Amniotic stem cell (primary cell): ENCODE measurements around the gene C1orf198.
A peak's percentile ranks its signal among the peaks of the same experiment; 100 is the strongest.

Experiments used
- DNase-seq: peaks from one replicate; lab custom pipeline; 2025; lab: John Stamatoyannopoulos, UW

C1orf198 gene

GRCh38 chr1:230833511-230833910 is 34.8 kb downstream of the C1orf198 start:
- no peak for DNase-seq

- DNase-seq = no peak
Measured at GRCh38 chr1:230832476-230832875, 35.8 kb downstream of the C1orf198 start.

GRCh38 chr1:230831771-230832170 is 36.5 kb downstream of the C1orf198 start:
- DNase-seq = no peak

DNA sequence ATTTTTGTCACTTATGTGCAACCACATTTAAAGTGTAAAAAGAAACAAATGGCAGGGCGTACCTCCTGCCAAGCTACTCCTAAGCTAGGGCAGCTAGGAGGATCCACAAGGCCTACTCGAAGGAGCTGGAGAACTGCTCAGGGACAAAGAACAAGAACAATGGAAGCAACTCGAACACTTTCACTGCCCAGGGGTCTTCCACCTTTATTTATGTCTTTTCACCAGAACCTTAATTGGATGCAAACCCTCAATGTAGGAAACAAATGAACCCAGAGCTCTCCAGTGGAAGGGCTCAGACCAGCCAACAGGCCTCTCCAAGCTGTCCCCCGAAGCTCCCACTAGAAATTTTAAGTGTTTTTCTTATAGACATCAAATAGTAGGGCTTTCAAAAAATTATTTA is 39.9 kb downstream of the C1orf198 start:
- DNase-seq = no peak

DNA sequence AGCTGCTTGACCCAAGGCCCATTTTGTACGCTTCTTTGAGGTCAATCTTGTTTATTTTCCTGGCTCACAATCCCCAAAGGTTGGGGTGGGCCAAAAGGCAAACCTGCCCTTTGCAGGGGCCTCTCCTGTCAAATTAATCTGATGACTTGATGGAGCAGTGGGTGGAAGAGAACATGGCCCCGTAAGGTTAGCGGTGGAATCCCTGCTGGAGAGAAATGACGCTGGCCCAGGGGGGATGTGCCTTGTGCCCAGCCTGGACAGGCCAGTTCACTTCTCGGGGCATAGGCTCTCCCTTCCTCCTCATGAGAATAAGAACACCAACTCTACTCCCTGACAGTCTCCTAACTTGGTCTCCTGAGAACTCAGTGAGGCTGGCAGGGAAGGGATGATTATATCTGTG is 40.5 kb downstream of the C1orf198 start:
- no peak for DNase-seq

GRCh38 chr1:230827081-230827681 is 41.1 kb downstream of the C1orf198 start:
- no peak for DNase-seq

- no peak for DNase-seq
Measured at GRCh38 chr1:230826166-230826875, 42.0 kb downstream of the C1orf198 start.

DNA sequence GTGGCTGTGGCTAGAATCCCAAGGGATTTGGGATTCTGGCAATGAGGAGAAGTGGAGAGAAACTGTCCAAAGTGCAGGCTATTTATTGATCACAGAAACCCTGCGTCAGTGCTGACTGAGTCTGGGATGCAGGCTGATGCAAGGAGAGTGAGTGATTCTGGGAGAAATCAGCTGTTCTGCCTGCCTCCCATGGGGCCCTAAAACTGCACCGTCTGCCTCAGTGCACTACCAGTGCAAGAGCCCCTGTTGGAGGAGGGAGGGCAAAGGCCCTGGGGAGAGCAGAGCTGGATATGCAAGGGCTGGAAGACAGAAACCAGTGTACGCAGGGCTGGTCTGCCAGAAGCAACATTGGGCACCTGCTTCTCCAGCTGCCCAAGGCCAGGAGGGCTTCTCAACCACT is 42.6 kb downstream of the C1orf198 start:
- no peak for DNase-seq

DNA sequence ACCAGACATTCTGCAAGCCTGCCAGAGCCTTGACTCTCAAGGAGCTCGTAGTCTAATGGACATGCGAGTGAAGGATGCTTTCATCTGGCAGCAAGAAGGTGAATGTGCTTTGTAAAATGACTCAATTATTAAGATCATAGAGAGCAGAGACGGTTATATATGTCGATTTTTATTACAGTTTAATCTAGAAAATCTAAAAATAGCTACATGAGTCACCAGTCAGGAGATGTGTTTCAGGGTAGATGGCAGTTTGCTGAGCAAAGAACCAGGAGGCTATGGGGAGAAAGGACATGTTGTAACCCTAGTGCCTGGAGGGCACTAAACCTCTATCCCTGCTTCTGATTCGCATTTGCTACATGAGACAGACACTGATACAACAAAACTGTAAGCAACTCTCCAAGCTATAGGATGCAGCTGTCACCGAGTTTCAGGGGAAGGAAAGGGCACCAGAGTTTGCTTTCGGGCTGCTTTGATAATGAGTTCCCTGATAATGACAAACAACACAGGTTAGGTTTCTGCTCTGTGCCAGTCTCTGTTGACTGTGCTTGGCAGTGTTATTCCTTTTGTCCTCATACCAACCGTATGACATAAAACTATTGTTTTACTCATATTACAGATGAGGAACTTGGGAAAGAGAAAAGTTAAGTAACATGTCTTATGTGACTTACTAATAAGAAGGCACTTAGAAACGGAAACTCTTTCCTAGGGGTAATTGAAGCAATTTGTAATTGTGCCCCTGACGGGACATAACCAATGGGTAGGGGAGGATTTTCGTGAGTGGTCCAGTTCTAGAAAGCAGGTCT is 43.2 kb downstream of the C1orf198 start:
- peak; percentile 75 for DNase-seq

GRCh38 chr1:230824551-230824918 is 43.8 kb downstream of the C1orf198 start:
- no peak for DNase-seq

- no peak for DNase-seq
Measured at GRCh38 chr1:230823931-230824381, 44.4 kb downstream of the C1orf198 start.

DNA sequence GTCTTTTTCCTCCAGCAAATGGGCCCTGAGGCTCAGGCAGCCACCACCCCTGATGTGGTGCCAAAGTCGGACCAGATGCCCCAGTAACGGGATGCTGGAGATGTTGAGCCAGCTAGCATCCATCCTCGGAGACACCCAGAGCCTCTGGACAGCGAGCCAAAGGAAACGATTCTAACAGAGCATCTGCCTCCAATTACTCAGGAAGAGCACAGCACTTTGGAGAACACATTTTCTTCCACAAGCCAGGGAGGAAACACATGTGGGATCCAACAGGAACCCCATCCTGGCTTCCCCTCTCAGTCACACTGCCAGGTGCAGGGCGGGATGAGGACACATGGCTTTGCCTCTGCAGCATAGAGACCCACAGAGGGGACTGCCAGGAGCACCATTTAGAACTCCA is 44.9 kb downstream of the C1orf198 start:
- DNase-seq = no peak

GRCh38 chr1:230822092-230822581 is 46.2 kb downstream of the C1orf198 start:
- no peak for DNase-seq

GRCh38 chr1:230821346-230821745 is 47.0 kb downstream of the C1orf198 start:
- no peak for DNase-seq

- no peak for DNase-seq
Measured at GRCh38 chr1:230820568-230820967, 47.8 kb downstream of the C1orf198 start.

- DNase-seq = no peak
Measured at GRCh38 chr1:230819976-230820375, 48.3 kb downstream of the C1orf198 start.

DNA sequence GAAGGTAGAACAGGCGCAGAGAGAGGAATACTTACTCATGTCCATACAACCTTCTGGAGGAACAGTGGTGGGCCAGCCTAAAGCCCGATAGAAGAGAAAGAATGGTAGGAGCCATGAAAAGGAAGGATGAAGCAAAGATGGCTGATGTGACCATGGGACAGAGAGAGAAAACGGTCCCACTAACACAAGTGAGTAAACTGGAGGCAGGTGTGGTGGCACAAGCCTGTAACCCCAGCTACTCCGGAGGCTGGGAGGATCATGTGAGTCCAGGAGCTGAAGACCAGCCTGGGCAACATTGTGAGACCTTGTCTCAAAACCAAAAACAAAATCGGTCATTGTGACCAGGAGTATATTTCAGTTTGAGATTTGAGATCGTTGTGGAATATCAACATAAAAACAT is 49.4 kb downstream of the C1orf198 start:
- DNase-seq = no peak

- no peak for DNase-seq
Measured at GRCh38 chr1:230818367-230818766, 50.0 kb downstream of the C1orf198 start.

DNA sequence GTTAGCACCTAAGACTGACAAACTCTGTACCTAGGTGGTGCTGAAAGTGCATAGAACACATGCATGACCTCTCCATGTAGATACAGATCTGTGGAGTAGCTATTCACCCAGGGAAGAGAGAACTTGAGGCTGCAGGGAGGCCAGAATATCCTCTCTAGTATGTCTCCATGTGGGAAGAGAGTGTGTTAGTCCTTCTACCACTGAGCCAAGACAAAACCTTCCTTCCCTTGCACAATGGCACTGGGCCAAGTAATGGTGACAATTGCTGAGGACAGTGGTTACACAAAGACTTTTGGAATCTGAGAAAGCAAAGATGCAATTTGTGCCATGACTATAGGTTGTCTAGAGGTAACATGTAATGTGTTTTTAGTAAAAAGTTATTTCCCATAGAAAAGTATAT is 52.3 kb downstream of the C1orf198 start:
- no peak for DNase-seq

- no peak for DNase-seq
Measured at GRCh38 chr1:230814949-230815692, 53.2 kb downstream of the C1orf198 start.

DNA sequence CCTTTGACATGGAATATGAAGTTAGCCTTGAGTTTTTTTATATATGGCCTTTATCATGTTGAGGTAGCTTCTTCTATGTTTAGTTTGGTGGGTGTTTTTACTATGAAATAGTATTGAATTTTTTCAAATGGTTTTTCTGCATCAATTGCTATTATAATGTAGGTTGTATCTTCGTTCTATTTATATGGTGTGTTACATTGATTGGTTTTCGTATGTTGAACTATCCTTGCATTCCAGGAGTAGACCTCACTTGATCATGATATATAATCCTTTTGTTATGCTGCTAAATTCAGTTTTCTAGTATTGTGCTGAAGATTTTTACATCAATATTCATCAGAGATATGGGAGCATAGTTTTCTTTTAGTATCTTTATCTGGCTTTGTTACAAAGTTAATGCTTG is 55.8 kb downstream of the C1orf198 start:
- DNase-seq = no peak
